Measurements from ENCODE around the gene COL4A1.

- TF ChIP-seq TAF1 (IDR thresholded peaks at IDR 0.05; ENCODE audit: borderline replicate concordance, insufficient read depth, low read length) (no peak), POLR2AphosphoS5 (IDR thresholded peaks at IDR 0.05; ENCODE audit: low read depth, low read length) (no peak), SIN3A (IDR thresholded peaks at IDR 0.05; ENCODE audit: borderline replicate concordance, insufficient read depth, low read length) (no peak)
- TF ChIP-seq, protein P1, sequence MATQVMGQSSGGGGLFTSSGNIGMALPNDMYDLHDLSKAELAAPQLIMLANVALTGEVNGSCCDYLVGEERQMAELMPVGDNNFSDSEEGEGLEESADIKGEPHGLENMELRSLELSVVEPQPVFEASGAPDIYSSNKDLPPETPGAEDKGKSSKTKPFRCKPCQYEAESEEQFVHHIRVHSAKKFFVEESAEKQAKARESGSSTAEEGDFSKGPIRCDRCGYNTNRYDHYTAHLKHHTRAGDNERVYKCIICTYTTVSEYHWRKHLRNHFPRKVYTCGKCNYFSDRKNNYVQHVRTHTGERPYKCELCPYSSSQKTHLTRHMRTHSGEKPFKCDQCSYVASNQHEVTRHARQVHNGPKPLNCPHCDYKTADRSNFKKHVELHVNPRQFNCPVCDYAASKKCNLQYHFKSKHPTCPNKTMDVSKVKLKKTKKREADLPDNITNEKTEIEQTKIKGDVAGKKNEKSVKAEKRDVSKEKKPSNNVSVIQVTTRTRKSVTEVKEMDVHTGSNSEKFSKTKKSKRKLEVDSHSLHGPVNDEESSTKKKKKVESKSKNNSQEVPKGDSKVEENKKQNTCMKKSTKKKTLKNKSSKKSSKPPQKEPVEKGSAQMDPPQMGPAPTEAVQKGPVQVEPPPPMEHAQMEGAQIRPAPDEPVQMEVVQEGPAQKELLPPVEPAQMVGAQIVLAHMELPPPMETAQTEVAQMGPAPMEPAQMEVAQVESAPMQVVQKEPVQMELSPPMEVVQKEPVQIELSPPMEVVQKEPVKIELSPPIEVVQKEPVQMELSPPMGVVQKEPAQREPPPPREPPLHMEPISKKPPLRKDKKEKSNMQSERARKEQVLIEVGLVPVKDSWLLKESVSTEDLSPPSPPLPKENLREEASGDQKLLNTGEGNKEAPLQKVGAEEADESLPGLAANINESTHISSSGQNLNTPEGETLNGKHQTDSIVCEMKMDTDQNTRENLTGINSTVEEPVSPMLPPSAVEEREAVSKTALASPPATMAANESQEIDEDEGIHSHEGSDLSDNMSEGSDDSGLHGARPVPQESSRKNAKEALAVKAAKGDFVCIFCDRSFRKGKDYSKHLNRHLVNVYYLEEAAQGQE (IDR thresholded peaks at IDR 0.05; ENCODE audit: insufficient read depth in 1 of 2, low read depth in 2 of 2, low read length in 2 of 2) = no peak
These were observed 4.7 kb upstream of the COL4A1 start for GRCh38 chr13:110311443-110312338.
